Stromal cell of bone marrow (primary cell): Measurements from ENCODE around the gene WDR93.

Experiments used
- DNase-seq: peaks from one replicate; pipeline ENCODE4 v3.0.0-alpha.2; 2012; ENCODE audit warnings: low read depth

WDR93 gene

GRCh38 chr15:89749054-89749453, 58.4 kb downstream of the WDR93 start:
- DNase-seq = no peak

- DNase-seq = no peak
These were observed 58.9 kb downstream of the WDR93 start for GRCh38 chr15:89749526-89749925.

- DNase-seq = no peak
These were observed 59.4 kb downstream of the WDR93 start for GRCh38 chr15:89749951-89750559.

GRCh38 chr15:89750560-89751542, 60.2 kb downstream of the WDR93 start, which contains the start of gene MESP1:
MESP1 (minus strand) TSS chr15:89751249; CDS start chr15:89751231, 18 bp downstream.
- peak; percentile 73 for DNase-seq

GRCh38 chr15:89751748-89752147, 61.1 kb downstream of the WDR93 start:
- DNase-seq = no peak

- DNase-seq = no peak
These were observed 63.2 kb downstream of the WDR93 start for GRCh38 chr15:89753855-89754254.

- DNase-seq = no peak
These were observed 63.9 kb downstream of the WDR93 start for GRCh38 chr15:89754361-89755154.

GRCh38 chr15:89755701-89756100, 65.1 kb downstream of the WDR93 start:
- no peak for DNase-seq

- no peak for DNase-seq
These were observed 66.3 kb downstream of the WDR93 start for GRCh38 chr15:89756897-89757296.

GRCh38 chr15:89758283-89758682, 67.7 kb downstream of the WDR93 start:
- DNase-seq = no peak

GRCh38 chr15:89758981-89759380, 68.4 kb downstream of the WDR93 start:
- DNase-seq = no peak

GRCh38 chr15:89759835-89760234, 69.2 kb downstream of the WDR93 start:
- no peak for DNase-seq

- DNase-seq = peak; percentile 52
These were observed 69.8 kb downstream of the WDR93 start for GRCh38 chr15:89760303-89761008.

- no peak for DNase-seq
These were observed 70.6 kb downstream of the WDR93 start for GRCh38 chr15:89761009-89761831.

- no peak for DNase-seq
These were observed 71.3 kb downstream of the WDR93 start for GRCh38 chr15:89761929-89762328.

- DNase-seq = no peak
These were observed 75.1 kb downstream of the WDR93 start for GRCh38 chr15:89765694-89766093.

- DNase-seq = no peak
These were observed 76.0 kb downstream of the WDR93 start for GRCh38 chr15:89766357-89767311.

- no peak for DNase-seq
These were observed 76.9 kb downstream of the WDR93 start for GRCh38 chr15:89767411-89767915.

- DNase-seq = peak; percentile 52
These were observed 77.5 kb downstream of the WDR93 start for GRCh38 chr15:89768071-89768500.
